PC-9 (cell line): Measurements from ENCODE around the gene PYY. TPM values are rescaled to one million over a fixed set of nuclear protein-coding genes. Genes with fewer than 3 reads are reported as not detected.

ENCODE experiments used
- BruUV-seq: library from RNA; stranded (reverse); fragments of 400-500 nt; replicated peaks from 2 replicates; lab custom pipeline; 2021; lab: Mats Ljungman, UMichigan
- CTCF ChIA-PET: fragments of 300-600 bp; sonication (Branson Sonifier 250); formaldehyde crosslinking; loops from one replicate; lab custom pipeline; 2022; ENCODE audit warnings: antibody characterized with exemption; lab: Charles Lee
- POLR2A ChIA-PET: fragments of 300-600 bp; sonication (Branson Sonifier 250); formaldehyde crosslinking; loops from one replicate; lab custom pipeline; 2022; ENCODE audit warnings: antibody characterized with exemption; ENCODE audit not compliant: unreplicated experiment; lab: Charles Lee
- DNase-seq, 2 experiments: peaks; one replicate each; pipeline versions ENCODE4 v3.0.0 to v3.0.0-alpha.2; 2015 to 2022; ENCODE audit warnings: mixed read lengths in 1 of 2
- H2AFZ ChIP-seq: fragments of 200-600 bp; sonication (generic); 2 replicates; pipeline ENCODE4 v1.8.1; 2017; ENCODE audit warnings: antibody characterized with exemption
- H3F3A ChIP-seq: fragments of 200-600 bp; sonication (generic); 2 replicates; pipeline ENCODE4 v1.8.1; 2017; ENCODE audit warnings: antibody characterized with exemption, mild to moderate bottlenecking, low read depth; ENCODE audit not compliant: insufficient read depth
- H3K27ac ChIP-seq: fragments of 200-600 bp; sonication (generic); 2 replicates; pipeline ENCODE4 v1.6.1; 2016; ENCODE audit warnings: mixed run types
- H3K27me3 ChIP-seq: fragments of 200-600 bp; sonication (generic); 2 replicates; pipeline ENCODE4 v1.6.1; 2016; ENCODE audit warnings: low read depth, mixed run types; ENCODE audit not compliant: insufficient read depth
- H3K36me3 ChIP-seq: fragments of 200-600 bp; sonication (generic); 2 replicates; pipeline ENCODE4 v1.6.1; 2016; ENCODE audit warnings: low read depth, mixed run types
- H3K4me1 ChIP-seq: fragments of 200-600 bp; sonication (generic); replicated peaks from 2 replicates; pipeline ENCODE4 v1.6.1; 2016; ENCODE audit warnings: mixed run types; ENCODE audit not compliant: insufficient read depth
- H3K4me2 ChIP-seq: fragments of 200-600 bp; sonication (generic); 2 replicates; pipeline ENCODE4 v1.6.1; 2017; ENCODE audit warnings: mixed run types
- H3K4me3 ChIP-seq: fragments of 200-600 bp; sonication (generic); 2 replicates; pipeline ENCODE4 v1.6.1; 2016; ENCODE audit warnings: mixed run types
- H3K79me2 ChIP-seq: fragments of 200-600 bp; sonication (generic); 2 replicates; pipeline ENCODE4 v1.6.1; 2017; ENCODE audit warnings: low read depth, mixed run types
- H3K9me2 ChIP-seq: fragments of 200-600 bp; sonication (generic); 2 replicates; pipeline ENCODE4 v1.8.1; 2017; ENCODE audit warnings: mild to moderate bottlenecking; ENCODE audit not compliant: insufficient read depth
- H3K9me3 ChIP-seq: fragments of 200-600 bp; sonication (generic); 2 replicates; pipeline ENCODE4 v1.8.1; 2016; ENCODE audit warnings: low read depth; ENCODE audit not compliant: insufficient read depth
- H4K20me1 ChIP-seq: fragments of 200-600 bp; sonication (generic); 2 replicates; pipeline ENCODE4 v1.8.1; 2017; ENCODE audit not compliant: insufficient read depth
- CTCF ChIP-seq: fragments of 200-600 bp; sonication (generic); conservative IDR thresholded peaks from 2 replicates; pipeline ENCODE4 v1.6.1; 2017; ENCODE audit warnings: mixed run types, antibody characterized with exemption, mild to moderate bottlenecking, moderate library complexity
- EZH2 ChIP-seq: fragments of 200-600 bp; sonication (generic); IDR thresholded peaks from 2 replicates; pipeline ENCODE4 v1.8.0; 2017; ENCODE audit warnings: antibody characterized with exemption, low read depth
- intact Hi-C: fragments of 100-400 bp; cut with micrococcal nuclease; formaldehyde crosslinking; loops from one replicate; pipeline ENCODE4 v1.10.0; 2022; ENCODE audit not compliant: unreplicated experiment
- total RNA-seq: library from RNA; stranded (reverse); gene quantifications from 2 replicates; pipeline ENCODE4 v1.2.3, GENCODE V29; 2021

Gene PYY
- total RNA-seq, 1 experiment from 2014 or later = not detected

- Histone ChIP-seq H3K36me3 (no peaks in the 10 kb centered on the region), H3K4me1 (no peaks in the 10 kb centered on the region), H2AFZ (no peak overlapping the region), H3K4me2 (no peak overlapping the region), H3K27me3 (peaks cover 25% of the 10 kb centered on the region), H3F3A (no peaks in the 10 kb centered on the region), H3K79me2 (no peaks in the 10 kb centered on the region), H3K9me3 (no peaks in the 10 kb centered on the region), H4K20me1 (no peaks in the 10 kb centered on the region), H3K9me2 (no peaks in the 10 kb centered on the region), H3K27ac (no peak overlapping the region), H3K4me3 (no peak overlapping the region)
- ChIA-PET CTCF (no interaction called here), POLR2A (interaction anchor here (0.9 kb wide), 1 partner anchor 43 kb away, joined by 7 read pairs; no protein-coding TSS in a partner anchor)
- no peak for TF ChIP-seq CTCF
- TF ChIP-seq EZH2 = no peak
- BruUV-seq = no TSS peak
- DNase-seq = no peak
- intact Hi-C loops = no loop called here
Observed at GRCh38 chr17:43987131-43988021, 33.6 kb upstream of the PYY start.

- H2AFZ ChIP-seq = no peak overlapping the region
- H3K4me1 ChIP-seq = no peaks in the 10 kb centered on the region
- no peaks in the 10 kb centered on the region for H3K36me3 ChIP-seq
- H3K27me3 ChIP-seq = peaks cover 35% of the 10 kb centered on the region
- BruUV-seq = no TSS peak
- no peaks in the 10 kb centered on the region for H3K9me2 ChIP-seq
- no peak for DNase-seq
- no peak overlapping the region for H3K27ac ChIP-seq
- no peak for TF ChIP-seq CTCF
- TF ChIP-seq EZH2 = no peak
- CTCF ChIA-PET = no interaction called here
- intact Hi-C loops = no loop called here
- POLR2A ChIA-PET = interaction anchor here (0.9 kb wide), 1 partner anchor 44 kb away, joined by 7 read pairs; no protein-coding TSS in a partner anchor
- no peaks in the 10 kb centered on the region for H3F3A ChIP-seq
- no peak overlapping the region for H3K4me2 ChIP-seq
- no peaks in the 10 kb centered on the region for H4K20me1 ChIP-seq
- no peak overlapping the region for H3K4me3 ChIP-seq
- no peaks in the 10 kb centered on the region for H3K79me2 ChIP-seq
- H3K9me3 ChIP-seq = no peaks in the 10 kb centered on the region
Observed at GRCh38 chr17:43986225-43986981, 32.7 kb upstream of the PYY start.

GRCh38 chr17:43984521-43984920, 30.8 kb upstream of the PYY start:
- Histone ChIP-seq H3F3A (no peaks in the 10 kb centered on the region), H3K9me3 (no peaks in the 10 kb centered on the region), H3K27ac (no peak overlapping the region), H2AFZ (no peak overlapping the region), H3K4me2 (no peak overlapping the region), H4K20me1 (no peaks in the 10 kb centered on the region), H3K79me2 (no peaks in the 10 kb centered on the region), H3K36me3 (no peaks in the 10 kb centered on the region), H3K4me3 (no peak overlapping the region), H3K27me3 (peaks cover 53% of the 10 kb centered on the region), H3K4me1 (no peaks in the 10 kb centered on the region), H3K9me2 (no peaks in the 10 kb centered on the region)
- no peak for DNase-seq
- ChIA-PET POLR2A (no interaction called here), CTCF (interaction anchor here (0.6 kb wide), 1 partner anchor 11 kb away, joined by 22 read pairs; no protein-coding TSS in a partner anchor)
- TF ChIP-seq EZH2 = no peak
- BruUV-seq = no TSS peak
- intact Hi-C loops = no loop called here
